Measurements from ENCODE around the gene KRT73. TPM values are rescaled to one million over a fixed set of nuclear protein-coding genes. Genes with fewer than 3 reads are reported as not detected.
A peak's percentile ranks its signal among the peaks of the same experiment; 100 is the strongest.

Gene KRT73
- total and polyA plus RNA-seq, 2 experiments from 2014 or later = not detected

DNA sequence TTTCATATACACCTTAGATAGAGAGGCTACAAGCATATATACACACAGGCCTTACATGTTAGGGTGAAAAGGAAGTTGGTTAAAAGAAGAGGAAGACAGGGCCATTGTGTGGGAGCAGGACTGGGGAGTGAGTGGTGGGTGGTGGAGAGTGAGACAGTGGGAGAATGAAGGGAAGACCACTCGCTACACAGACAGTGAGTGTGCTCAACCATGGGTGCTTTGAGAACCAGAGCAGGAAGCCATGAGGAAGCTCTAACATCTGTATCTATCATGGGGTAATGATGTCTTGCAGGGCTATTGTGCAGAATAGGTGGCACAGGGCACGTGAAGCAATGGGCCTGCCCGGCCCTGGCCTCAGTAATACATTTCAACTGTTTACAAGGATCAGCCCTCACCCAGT lies 33.3 kb downstream of the KRT73 start:
- no peaks in the 10 kb centered on the region for H3K36me3 ChIP-seq (replicated peaks; ENCODE audit: insufficient read depth, low read depth)
- no peak overlapping the region for H3K4me2 ChIP-seq

GRCh38 chr12:52584156-52584682 lies 34.1 kb downstream of the KRT73 start:
- H2AFZ ChIP-seq = no peak overlapping the region
- no peaks in the 10 kb centered on the region for H3K4me1 ChIP-seq (ENCODE audit: insufficient read depth)
- H3K79me2 ChIP-seq = no peaks in the 10 kb centered on the region
- no peak for DNase-seq (ENCODE audit: low spot score)
- no peak for TF ChIP-seq EZH2 (IDR thresholded peaks at IDR 0.05; ENCODE audit: borderline replicate concordance)
- TF ChIP-seq EZH2phosphoT487 (IDR thresholded peaks at IDR 0.05; ENCODE audit: low read depth, severe bottlenecking, unreplicated experiment) = no peak
- TF ChIP-seq, protein P1, sequence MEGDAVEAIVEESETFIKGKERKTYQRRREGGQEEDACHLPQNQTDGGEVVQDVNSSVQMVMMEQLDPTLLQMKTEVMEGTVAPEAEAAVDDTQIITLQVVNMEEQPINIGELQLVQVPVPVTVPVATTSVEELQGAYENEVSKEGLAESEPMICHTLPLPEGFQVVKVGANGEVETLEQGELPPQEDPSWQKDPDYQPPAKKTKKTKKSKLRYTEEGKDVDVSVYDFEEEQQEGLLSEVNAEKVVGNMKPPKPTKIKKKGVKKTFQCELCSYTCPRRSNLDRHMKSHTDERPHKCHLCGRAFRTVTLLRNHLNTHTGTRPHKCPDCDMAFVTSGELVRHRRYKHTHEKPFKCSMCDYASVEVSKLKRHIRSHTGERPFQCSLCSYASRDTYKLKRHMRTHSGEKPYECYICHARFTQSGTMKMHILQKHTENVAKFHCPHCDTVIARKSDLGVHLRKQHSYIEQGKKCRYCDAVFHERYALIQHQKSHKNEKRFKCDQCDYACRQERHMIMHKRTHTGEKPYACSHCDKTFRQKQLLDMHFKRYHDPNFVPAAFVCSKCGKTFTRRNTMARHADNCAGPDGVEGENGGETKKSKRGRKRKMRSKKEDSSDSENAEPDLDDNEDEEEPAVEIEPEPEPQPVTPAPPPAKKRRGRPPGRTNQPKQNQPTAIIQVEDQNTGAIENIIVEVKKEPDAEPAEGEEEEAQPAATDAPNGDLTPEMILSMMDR (IDR thresholded peaks at IDR 0.05; ENCODE audit: poor library complexity) = no peak
- no peaks in the 10 kb centered on the region for H4K20me1 ChIP-seq (ENCODE audit: insufficient read depth, poor library complexity, severe bottlenecking)
- H3K9me3 ChIP-seq (ENCODE audit: low read depth) = no peaks in the 10 kb centered on the region
- WGBS (ENCODE audit: low lambda C conversion rate, missing lambda C conversion rate) = 89% methylated on average over 9 of the region's 9 CpGs
- H3K36me3 ChIP-seq (replicated peaks; ENCODE audit: insufficient read depth, low read depth) = no peaks in the 10 kb centered on the region
- H3K4me3 ChIP-seq = no peak overlapping the region
- H3K9me2 ChIP-seq (replicated peaks; ENCODE audit: insufficient read depth) = no peaks in the 10 kb centered on the region
- H3K27me3 ChIP-seq = no peaks in the 10 kb centered on the region
- no peak overlapping the region for H3K27ac ChIP-seq
- no peak overlapping the region for H3K4me2 ChIP-seq

More for the DNA sequence above, 33.3 kb downstream of the KRT73 start:
- Histone ChIP-seq H3K27me3 (no peaks in the 10 kb centered on the region), H3K27ac (no peak overlapping the region), H3K4me3 (no peak overlapping the region), H3K4me1 (ENCODE audit: insufficient read depth) (no peaks in the 10 kb centered on the region), H3K79me2 (no peaks in the 10 kb centered on the region), H2AFZ (no peak overlapping the region), H4K20me1 (ENCODE audit: insufficient read depth, poor library complexity, severe bottlenecking) (no peaks in the 10 kb centered on the region), H3K9me3 (ENCODE audit: low read depth) (no peaks in the 10 kb centered on the region), H3K9me2 (replicated peaks; ENCODE audit: insufficient read depth) (no peaks in the 10 kb centered on the region)
- TF ChIP-seq, protein P1 (IDR thresholded peaks at IDR 0.05; ENCODE audit: poor library complexity) = no peak
- TF ChIP-seq EZH2 (IDR thresholded peaks at IDR 0.05; ENCODE audit: borderline replicate concordance) = no peak
- no peak for TF ChIP-seq EZH2phosphoT487 (IDR thresholded peaks at IDR 0.05; ENCODE audit: low read depth, severe bottlenecking, unreplicated experiment)
- 93% methylated on average over 3 of the region's 3 CpGs for WGBS (ENCODE audit: low lambda C conversion rate, missing lambda C conversion rate)
- no peak for DNase-seq (ENCODE audit: low spot score)

DNA sequence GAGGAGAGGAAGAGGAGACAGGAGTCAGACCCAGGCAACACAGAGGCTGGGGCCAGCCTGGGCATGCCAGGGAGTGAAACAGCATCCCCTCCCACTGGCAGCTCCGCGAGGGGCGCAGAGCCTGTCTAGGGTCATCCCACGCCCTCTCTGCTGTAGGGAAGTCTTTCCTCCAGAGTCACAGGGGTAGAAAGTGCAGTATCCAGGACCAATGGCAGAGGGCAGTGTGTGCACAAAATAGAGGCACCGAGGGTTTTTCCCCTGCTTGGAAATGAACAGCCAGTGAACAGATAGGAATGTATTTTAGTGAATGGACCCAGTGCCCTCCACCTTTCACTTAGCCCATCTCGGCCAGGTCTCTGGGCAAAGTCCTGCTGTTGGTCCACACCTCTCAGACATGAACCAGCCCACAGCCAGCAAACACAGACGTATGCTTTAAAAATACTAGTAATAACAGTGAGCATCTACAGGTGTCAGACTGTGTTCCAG lies 35.3 kb downstream of the KRT73 start:
- peak; percentile 82 for DNase-seq (ENCODE audit: low spot score)
- no peaks in the 10 kb centered on the region for H4K20me1 ChIP-seq (ENCODE audit: insufficient read depth, poor library complexity, severe bottlenecking)
- no peak overlapping the region for H2AFZ ChIP-seq
- TF ChIP-seq EZH2phosphoT487 (IDR thresholded peaks at IDR 0.05; ENCODE audit: low read depth, severe bottlenecking, unreplicated experiment) = no peak
- TF ChIP-seq, protein P1 (IDR thresholded peaks at IDR 0.05; ENCODE audit: poor library complexity) = peak; percentile 76
- no peaks in the 10 kb centered on the region for H3K79me2 ChIP-seq
- H3K27ac ChIP-seq = no peak overlapping the region
- H3K4me2 ChIP-seq = no peak overlapping the region
- no peaks in the 10 kb centered on the region for H3K9me2 ChIP-seq (replicated peaks; ENCODE audit: insufficient read depth)
- no peaks in the 10 kb centered on the region for H3K4me1 ChIP-seq (ENCODE audit: insufficient read depth)
- no peaks in the 10 kb centered on the region for H3K27me3 ChIP-seq
- H3K9me3 ChIP-seq (ENCODE audit: low read depth) = no peaks in the 10 kb centered on the region
- WGBS (ENCODE audit: low lambda C conversion rate, missing lambda C conversion rate) = 27% methylated on average over 7 of the region's 7 CpGs
- no peaks in the 10 kb centered on the region for H3K36me3 ChIP-seq (replicated peaks; ENCODE audit: insufficient read depth, low read depth)
- no peak overlapping the region for H3K4me3 ChIP-seq
